Common myeloid progenitor, CD34-positive (primary cell): Measurements from ENCODE around the gene FUBP1. TPM values are rescaled to one million over a fixed set of nuclear protein-coding genes. Genes with fewer than 3 reads are reported as not detected.
"Not testable (repeated sequence)": the region's sequence is repeated elsewhere in the genome, so short reads cannot be mapped to it uniquely, and the experiment has no call there.

Source experiments
- CTCF ChIA-PET: fragments of 350-600 bp; sonication (Branson Sonifier 250); formaldehyde crosslinking; loops from one replicate; lab custom pipeline; 2021; ENCODE audit warnings: antibody characterized with exemption; lab: Charles Lee
- POLR2A ChIA-PET: fragments of 350-600 bp; sonication (Branson Sonifier 250); formaldehyde crosslinking; loops from one replicate; lab custom pipeline; 2021; ENCODE audit warnings: antibody characterized with exemption; lab: Charles Lee
- DNase-seq, 3 donors: peaks; one replicate each; pipeline versions ENCODE4 v3.0.0 to v3.0.0-alpha.2; 2013
- H3K27ac ChIP-seq, 2 experiments: 1 replicate in 1 of 2; 2 replicates in 1 of 2; pipeline ENCODE4 v1.7.0; 2013; ENCODE audit warnings: inconsistent platforms in 2 of 2, low read length in 2 of 2, mild to moderate bottlenecking in 2 of 2, low read depth in 1 of 2, moderate library complexity in 1 of 2; ENCODE audit not compliant: severe bottlenecking in 2 of 2, insufficient read depth in 1 of 2, poor library complexity in 1 of 2
- H3K27me3 ChIP-seq, 5 experiments: replicated peaks in 2 of 5; 1 replicate in 3 of 5; 2 replicates in 2 of 5; pipeline versions ENCODE4 v1.6.1 to v1.7.0; 2013; ENCODE audit warnings: low read length in 4 of 5, mild to moderate bottlenecking in 2 of 5, moderate library complexity in 2 of 5, inconsistent platforms in 1 of 5; ENCODE audit not compliant: insufficient read depth in 5 of 5, control insufficient read depth in 4 of 5
- H3K36me3 ChIP-seq, 4 experiments: 1 replicate in 2 of 4; 2 replicates in 2 of 4; pipeline versions ENCODE4 v1.6.1 to v1.7.0; 2013; ENCODE audit warnings: low read length in 3 of 4, control low read depth in 1 of 4, mild to moderate bottlenecking in 1 of 4; ENCODE audit not compliant: control insufficient read depth in 4 of 4, insufficient read depth in 4 of 4
- H3K4me1 ChIP-seq, 4 experiments: 1 replicate in 3 of 4; 2 replicates in 1 of 4; pipeline versions ENCODE4 v1.6.1 to v1.7.1; 2013; ENCODE audit warnings: low read length in 3 of 4, mild to moderate bottlenecking in 3 of 4, control low read depth in 1 of 4, inconsistent platforms in 1 of 4, moderate library complexity in 1 of 4; ENCODE audit not compliant: control insufficient read depth in 4 of 4, insufficient read depth in 4 of 4; ENCODE audit errors: control extremely low read depth in 1 of 4
- H3K4me3 ChIP-seq, 7 experiments: 1 replicate in 4 of 7; 2 replicates in 3 of 7; pipeline versions ENCODE4 v1.5.1 to v1.7.0; 2013; ENCODE audit warnings: mild to moderate bottlenecking in 7 of 7, low read length in 6 of 7, moderate library complexity in 6 of 7, inconsistent platforms in 2 of 7, low read depth in 2 of 7, control low read depth in 1 of 7; ENCODE audit not compliant: insufficient read depth in 4 of 7, control insufficient read depth in 1 of 7; ENCODE audit errors: extremely low read depth in 1 of 7
- H3K9me3 ChIP-seq, 5 experiments: 1 replicate in 4 of 5; 2 replicates in 1 of 5; pipeline versions ENCODE4 v1.6.1 to v1.7.1; 2013; ENCODE audit warnings: low read length in 4 of 5, mild to moderate bottlenecking in 2 of 5, inconsistent platforms in 1 of 5, low read depth in 1 of 5, moderate library complexity in 1 of 5; ENCODE audit not compliant: control insufficient read depth in 4 of 5, insufficient read depth in 2 of 5; ENCODE audit errors: control extremely low read depth in 1 of 5
- WGBS: methylation state at CpG from one replicate; pipeline ENCODE4 v1.1.5; 2013; ENCODE audit not compliant: insufficient coverage; 5-methylcytosine and 5-hydroxymethylcytosine counted together
- polyA plus RNA-seq: library from polyadenylated mRNA; unstranded; fragments of 120-200 nt; gene quantifications from one replicate; pipeline ENCODE4 v1.2.1, GENCODE V29; 2013

FUBP1 gene
- polyA plus RNA-seq = 200 TPM

- Histone ChIP-seq H3K36me3 (peaks cover 2 to 14% (median 6%) of the 10 kb centered on the region in 4 experiments), H3K27ac (peak within 1 kb of the TSS; percentile 99), H3K4me1 (peaks cover 8 to 46% (median 29%) of the 10 kb centered on the region in 4 experiments), H3K9me3 (no peaks in the 10 kb centered on the region), H3K27me3 (no peaks in the 10 kb centered on the region), H3K4me3 (peak within 1 kb of the TSS; percentile 68 to 100 (median 95))
- ChIA-PET CTCF (interaction anchor here (0.8 to 3.9 kb wide), 10 partner anchors 9 to 136 kb away, joined by 3 to 50 read pairs (median 7); partner anchors contain the start of gene DNAJB4), POLR2A (interaction anchor here (0.5 to 3.0 kb wide), 4 partner anchors 8 to 650 kb away, joined by 3 to 54 read pairs (median 4); partner anchors contain the start of gene DNAJB4)
- WGBS = 0% methylated on average over 52 of the region's 57 CpGs
- DNase-seq = peak; percentile 99 to 100 (median 100)
Measured at GRCh38 chr1:77978969-77979876, at the start of gene FUBP1. Gene FUBP1 (minus strand): TSS chr1:77979072. CDS start chr1:77979004, 68 bp downstream.

GRCh38 chr1:78021134-78021533 lies 42.3 kb upstream of the FUBP1 start:
- no CpG with 5 or more reads among the region's 4 CpGs for WGBS
- POLR2A ChIA-PET, CTCF ChIA-PET: not testable (repeated sequence)

GRCh38 chr1:78019024-78019423 lies 40.2 kb upstream of the FUBP1 start:
- DNase-seq = no peak
- no peaks in the 10 kb centered on the region for H3K9me3 ChIP-seq
- no peak overlapping the region for H3K4me3 ChIP-seq
- ChIA-PET CTCF (interaction anchor here (0.8 to 1.8 kb wide), 2 partner anchors 14 to 96 kb away, joined by 3 to 6 read pairs; partner anchors contain the start of gene DNAJB4), POLR2A (no interaction called here)
- H3K27me3 ChIP-seq = no peaks in the 10 kb centered on the region
- H3K36me3 ChIP-seq = peaks cover 3 to 9% (median 7%) of the 10 kb centered on the region in 4 experiments
- WGBS = 100% methylated on average over 1 of the region's 1 CpG
- H3K27ac ChIP-seq = no peak overlapping the region
- H3K4me1 ChIP-seq = no peaks in the 10 kb centered on the region

More at GRCh38 chr1:78021134-78021533, 42.3 kb upstream of the FUBP1 start:
- not testable (repeated sequence) for H3K9me3 ChIP-seq, H3K27ac ChIP-seq, H3K4me3 ChIP-seq, H3K27me3 ChIP-seq, H3K4me1 ChIP-seq, H3K36me3 ChIP-seq, DNase-seq

GRCh38 chr1:78015148-78015547 lies 36.3 kb upstream of the FUBP1 start:
- no peak for DNase-seq
- Histone ChIP-seq H3K36me3 (peaks cover 3 to 13% (median 10%) of the 10 kb centered on the region in 4 experiments), H3K27me3 (no peaks in the 10 kb centered on the region), H3K4me1 (no peaks in the 10 kb centered on the region), H3K27ac (no peak overlapping the region), H3K4me3 (no peak overlapping the region), H3K9me3 (no peaks in the 10 kb centered on the region)
- ChIA-PET CTCF (no interaction called here), POLR2A (no interaction called here)

- Histone ChIP-seq H3K4me3 (no peak overlapping the region), H3K9me3 (no peaks in the 10 kb centered on the region), H3K36me3 (peaks cover 3 to 12% (median 9%) of the 10 kb centered on the region in 4 experiments), H3K4me1 (peaks cover 2 to 14% (median 7%) of the 10 kb centered on the region in 4 experiments), H3K27me3 (no peaks in the 10 kb centered on the region), H3K27ac (no peak overlapping the region)
- 100% methylated on average over 1 of the region's 2 CpGs for WGBS
- ChIA-PET POLR2A (no interaction called here), CTCF (interaction anchor here (0.6 to 2.0 kb wide), 3 partner anchors 10 to 103 kb away, joined by 3 to 5 read pairs (median 3); no protein-coding TSS in a partner anchor)
- no peak for DNase-seq
Measured at GRCh38 chr1:78011050-78011449, 32.2 kb upstream of the FUBP1 start.

- Histone ChIP-seq H3K4me1 (peaks cover 2 to 19% (median 13%) of the 10 kb centered on the region in 4 experiments), H3K27me3 (no peaks in the 10 kb centered on the region), H3K9me3 (no peaks in the 10 kb centered on the region), H3K27ac (no peak overlapping the region), H3K4me3 (no peak overlapping the region), H3K36me3 (peaks cover 1 to 7% (median 4%) of the 10 kb centered on the region in 4 experiments)
- POLR2A ChIA-PET = no interaction called here
- 100% methylated on average over 1 of the region's 3 CpGs for WGBS
- no peak for DNase-seq
- CTCF ChIA-PET = interaction anchor here (0.7 to 1.1 kb wide), 3 partner anchors 9 to 22 kb away, joined by 3 read pairs; no protein-coding TSS in a partner anchor
Measured at GRCh38 chr1:78009836-78010235, 31.0 kb upstream of the FUBP1 start.

GRCh38 chr1:78009276-78009675 lies 30.4 kb upstream of the FUBP1 start:
- no peak overlapping the region for H3K4me3 ChIP-seq
- 100% methylated on average over 1 of the region's 3 CpGs for WGBS
- no peak for DNase-seq
- peaks cover 2 to 19% (median 14%) of the 10 kb centered on the region in 4 experiments for H3K4me1 ChIP-seq
- peaks cover 0 to 3% (median 3%) of the 10 kb centered on the region in 4 experiments for H3K36me3 ChIP-seq
- ChIA-PET POLR2A (no interaction called here), CTCF (no interaction called here)
- no peak overlapping the region for H3K27ac ChIP-seq
- H3K27me3 ChIP-seq = no peaks in the 10 kb centered on the region
- no peaks in the 10 kb centered on the region for H3K9me3 ChIP-seq
